CD4-positive, alpha-beta memory T cell (primary cell): Measurements from ENCODE around the gene PDE4C. TPM values are rescaled to one million over a fixed set of nuclear protein-coding genes. Genes with fewer than 3 reads are reported as not detected.
"Not testable (repeated sequence)": the region's sequence is repeated elsewhere in the genome, so short reads cannot be mapped to it uniquely, and the experiment has no call there.

Source experiments
- CTCF ChIA-PET: fragments of 350-600 bp; sonication (Branson Sonifier 250); formaldehyde crosslinking; loops from one replicate; lab custom pipeline; 2021; ENCODE audit warnings: inconsistent platforms; ENCODE audit not compliant: partially characterized antibody; lab: Charles Lee
- POLR2A ChIA-PET: fragments of 350-600 bp; sonication (Branson Sonifier 250); formaldehyde crosslinking; loops from one replicate; lab custom pipeline; 2021; ENCODE audit not compliant: partially characterized antibody; lab: Charles Lee
- DNase-seq, 5 donors: peaks; one replicate each; pipeline versions ENCODE4 v3.0.0 to v3.0.0-alpha.2; 2020 to 2022; ENCODE audit warnings: mixed read lengths in 1 of 5
- H3K27ac ChIP-seq: one replicate; pipeline ENCODE4 v1.7.0; 2013; ENCODE audit warnings: low read depth, low read length
- H3K27me3 ChIP-seq: 2 replicates; pipeline ENCODE4 v1.7.0; 2013; ENCODE audit warnings: mild to moderate bottlenecking, low read length, moderate library complexity; ENCODE audit not compliant: insufficient read depth
- H3K36me3 ChIP-seq: 2 replicates; pipeline ENCODE4 v1.7.0; 2013; ENCODE audit warnings: mild to moderate bottlenecking, low read length, moderate library complexity; ENCODE audit not compliant: insufficient read depth
- H3K4me1 ChIP-seq: 2 replicates; pipeline ENCODE4 v1.7.0; 2013; ENCODE audit warnings: mild to moderate bottlenecking, low read length, moderate library complexity; ENCODE audit not compliant: insufficient read depth
- H3K4me3 ChIP-seq, 2 donors: one replicate each; pipeline ENCODE4 v1.7.0; 2013; ENCODE audit warnings: low read length in 2 of 2, mild to moderate bottlenecking in 1 of 2
- H3K9me3 ChIP-seq, 2 donors: one replicate each; pipeline ENCODE4 v1.7.0; 2013; ENCODE audit warnings: low read length in 2 of 2, control low read depth in 1 of 2; ENCODE audit not compliant: control insufficient read depth in 1 of 2
- H3K27ac Mint-ChIP-seq, 7 donors: one replicate each; pipeline ENCODE4 v1.8.0; 2020 to 2021; ENCODE audit warnings: mixed read lengths in 7 of 7, mild to moderate bottlenecking in 6 of 7, inconsistent platforms in 3 of 7, moderate library complexity in 3 of 7
- H3K27me3 Mint-ChIP-seq, 2 donors: one replicate each; pipeline ENCODE4 v1.8.0; 2020 to 2021; ENCODE audit warnings: mixed read lengths in 2 of 2
- H3K36me3 Mint-ChIP-seq, 2 donors: one replicate each; pipeline ENCODE4 v1.8.0; 2020 to 2021; ENCODE audit warnings: mixed read lengths in 2 of 2, inconsistent platforms in 1 of 2, mild to moderate bottlenecking in 1 of 2
- H3K4me1 Mint-ChIP-seq, 4 donors: one replicate each; pipeline ENCODE4 v1.8.0; 2020 to 2021; ENCODE audit warnings: mixed read lengths in 4 of 4, mild to moderate bottlenecking in 1 of 4
- H3K4me3 Mint-ChIP-seq, 8 donors: one replicate each; pipeline ENCODE4 v1.8.0; 2020 to 2021; ENCODE audit warnings: mixed read lengths in 8 of 8, mild to moderate bottlenecking in 7 of 8, moderate library complexity in 6 of 8, inconsistent platforms in 3 of 8
- H3K9me3 Mint-ChIP-seq, 8 donors: one replicate each; pipeline ENCODE4 v1.8.0; 2020 to 2021; ENCODE audit warnings: mixed read lengths in 8 of 8, mild to moderate bottlenecking in 5 of 8, inconsistent platforms in 3 of 8, moderate library complexity in 1 of 8
- intact Hi-C: fragments of 100-400 bp; cut with micrococcal nuclease; formaldehyde crosslinking; loops from one replicate; pipeline ENCODE4 v1.15.1; 2023
- polyA plus RNA-seq, 2 donors: library from polyadenylated mRNA; unstranded; fragments of 300-500 nt; fragmentation: Illumina TruSeq; gene quantifications; one replicate each; pipeline ENCODE4 v1.2.3, GENCODE V29; 2021
- total RNA-seq, 2 experiments: library from RNA; stranded (reverse); gene quantifications; one replicate each; pipeline ENCODE4 v1.2.3, GENCODE V29; 2021

PDE4C gene
- total and polyA plus RNA-seq, 4 experiments from 2014 or later = 0.52 TPM; not detected in 3

GRCh38 chr19:18216789-18217188 lies 9.4 kb downstream of the PDE4C start:
- Mint-ChIP-seq H3K4me3 (no peak overlapping the region), H3K4me1 (peaks cover 3 to 5% (median 4%) of the 10 kb centered on the region in 4 donors), H3K36me3 (no peaks in the 10 kb centered on the region), H3K9me3 (peaks cover 0 to 1% (median 0%) of the 10 kb centered on the region in 8 donors), H3K27ac (no peak overlapping the region), H3K27me3 (peaks cover 10 to 13% of the 10 kb centered on the region in 2 donors)
- H3K27me3 ChIP-seq = no peaks in the 10 kb centered on the region
- intact Hi-C loops = no loop called here
- H3K9me3 ChIP-seq = no peaks in the 10 kb centered on the region
- CTCF ChIA-PET = interaction anchor here (1.4 kb wide), 1 partner anchor 38 kb away, joined by 4 read pairs; a partner anchor contains a TSS
- no peak overlapping the region for H3K27ac ChIP-seq
- POLR2A ChIA-PET = no interaction called here
- H3K4me1 ChIP-seq = no peaks in the 10 kb centered on the region
- DNase-seq = no peak
- no peaks in the 10 kb centered on the region for H3K36me3 ChIP-seq
- no peak overlapping the region for H3K4me3 ChIP-seq

- no peak for DNase-seq
- H3K4me3 ChIP-seq = no peak overlapping the region
- no peaks in the 10 kb centered on the region for H3K36me3 ChIP-seq
- H3K27me3 ChIP-seq = no peaks in the 10 kb centered on the region
- H3K4me1 ChIP-seq = no peaks in the 10 kb centered on the region
- ChIA-PET CTCF (interaction anchor here (1.1 kb wide), 1 partner anchor 39 kb away, joined by 3 read pairs; no protein-coding TSS in a partner anchor), POLR2A (no interaction called here)
- Mint-ChIP-seq H3K27me3 (peaks cover 4 to 9% of the 10 kb centered on the region in 2 donors), H3K4me1 (peaks cover 0 to 3% (median 2%) of the 10 kb centered on the region in 4 donors), H3K4me3 (no peak overlapping the region), H3K9me3 (peaks cover 0 to under 1% (median 0%) of the 10 kb centered on the region in 8 donors), H3K36me3 (no peaks in the 10 kb centered on the region), H3K27ac (peak overlapping the region in 2 of 7 donors; percentile 29 to 57)
- no peaks in the 10 kb centered on the region for H3K9me3 ChIP-seq
- no peak overlapping the region for H3K27ac ChIP-seq
- intact Hi-C loops = no loop called here
Observed at GRCh38 chr19:18214779-18215433, 11.3 kb downstream of the PDE4C start.

- ChIA-PET CTCF (interaction anchor here (2.0 kb wide), 1 partner anchor 40 kb away, joined by 5 read pairs; no protein-coding TSS in a partner anchor), POLR2A (interaction anchor here (0.6 kb wide), 1 partner anchor 123 kb away, joined by 3 read pairs; no protein-coding TSS in a partner anchor)
- H3K4me1 Mint-ChIP-seq = no peaks in the 10 kb centered on the region
Observed at GRCh38 chr19:18211683-18212082, 14.6 kb downstream of the PDE4C start.

GRCh38 chr19:18209912-18210311 lies 16.3 kb downstream of the PDE4C start:
- H3K36me3 ChIP-seq, H3K27me3 Mint-ChIP-seq, H3K36me3 Mint-ChIP-seq, H3K9me3 Mint-ChIP-seq, H3K4me3 ChIP-seq, H3K27me3 ChIP-seq, H3K4me1 Mint-ChIP-seq, H3K9me3 ChIP-seq, H3K27ac Mint-ChIP-seq, DNase-seq, H3K4me3 Mint-ChIP-seq, intact Hi-C loops, H3K27ac ChIP-seq, H3K4me1 ChIP-seq: not testable (repeated sequence)
- CTCF ChIA-PET = interaction anchor here (0.7 to 10.7 kb wide), 8 partner anchors 9 to 204 kb away, joined by 3 to 150 read pairs (median 5); a partner anchor contains a TSS
- POLR2A ChIA-PET = interaction anchor here (0.6 kb wide), 1 partner anchor 121 kb away, joined by 4 read pairs; no protein-coding TSS in a partner anchor

More at GRCh38 chr19:18211683-18212082, 14.6 kb downstream of the PDE4C start:
- H3K27me3 ChIP-seq = no peaks in the 10 kb centered on the region
- Mint-ChIP-seq H3K27ac (no peak overlapping the region), H3K9me3 (peaks cover 0 to 1% (median 0%) of the 10 kb centered on the region in 8 donors), H3K4me3 (no peak overlapping the region), H3K36me3 (no peaks in the 10 kb centered on the region), H3K27me3 (peaks cover 4 to 6% of the 10 kb centered on the region in 2 donors)
- no peaks in the 10 kb centered on the region for H3K9me3 ChIP-seq
- H3K36me3 ChIP-seq = no peaks in the 10 kb centered on the region
- H3K4me1 ChIP-seq = no peaks in the 10 kb centered on the region
- no peak overlapping the region for H3K4me3 ChIP-seq
- intact Hi-C loops = no loop called here
- DNase-seq = no peak
- H3K27ac ChIP-seq = no peak overlapping the region

GRCh38 chr19:18208098-18208951 lies 17.9 kb downstream of the PDE4C start:
- Mint-ChIP-seq H3K36me3 (peaks cover 0 to 4% of the 10 kb centered on the region in 2 donors), H3K27ac (peak overlapping the region in 2 of 7 donors; percentile 46 to 65), H3K4me1 (peaks cover 4 to 20% (median 8%) of the 10 kb centered on the region in 4 donors), H3K9me3 (peaks cover 0 to 1% (median 0%) of the 10 kb centered on the region in 8 donors), H3K4me3 (no peak overlapping the region), H3K27me3 (peaks cover 4 to 6% of the 10 kb centered on the region in 2 donors)
- CTCF ChIA-PET = interaction anchor here (0.5 to 10.7 kb wide), 13 partner anchors 11 to 210 kb away, joined by 3 to 150 read pairs (median 5); partner anchors contain the start of gene SSBP4
- Histone ChIP-seq H3K4me3 (no peak overlapping the region), H3K4me1 (peaks cover 13% of the 10 kb centered on the region), H3K27ac (no peak overlapping the region), H3K9me3 (no peaks in the 10 kb centered on the region), H3K27me3 (no peaks in the 10 kb centered on the region), H3K36me3 (no peaks in the 10 kb centered on the region)
- DNase-seq = peak in 4 of 5 donors; percentile 34 to 53 (median 40)
- POLR2A ChIA-PET = interaction anchor here (0.5 to 1.1 kb wide), 4 partner anchors 43 to 1657 kb away, joined by 3 to 4 read pairs (median 4); partner anchors contain the start of gene ZNF253
- intact Hi-C loops = loop anchor here (1.0 kb wide), 1 partner anchor 44 kb away; no protein-coding TSS in a partner anchor

- Histone ChIP-seq H3K9me3 (no peaks in the 10 kb centered on the region), H3K27ac (no peak overlapping the region), H3K4me1 (peaks cover 23% of the 10 kb centered on the region), H3K36me3 (no peaks in the 10 kb centered on the region), H3K4me3 (no peak overlapping the region), H3K27me3 (no peaks in the 10 kb centered on the region)
- POLR2A ChIA-PET = interaction anchor here (1.4 to 5.3 kb wide), 6 partner anchors 13 to 116 kb away, joined by 5 to 78 read pairs (median 18); partner anchors contain the start of genes JUND, LSM4 and MPV17L2
- Mint-ChIP-seq H3K9me3 (peaks cover 0 to 1% (median 0%) of the 10 kb centered on the region in 8 donors), H3K4me1 (peaks cover 13 to 33% (median 21%) of the 10 kb centered on the region in 4 donors), H3K27me3 (peaks cover 3 to 4% of the 10 kb centered on the region in 2 donors), H3K27ac (no peak overlapping the region), H3K4me3 (no peak overlapping the region), H3K36me3 (peaks cover 0 to 4% of the 10 kb centered on the region in 2 donors)
- intact Hi-C loops = no loop called here
- no peak for DNase-seq
- CTCF ChIA-PET = interaction anchor here (1.6 to 10.7 kb wide), 7 partner anchors 14 to 205 kb away, joined by 4 to 150 read pairs (median 13); partner anchors contain the start of gene MPV17L2
Observed at GRCh38 chr19:18206018-18206417, 20.2 kb downstream of the PDE4C start.
